PC-3 (cell line): ENCODE data around the gene CHRNB2. TPM values are rescaled to one million over a fixed set of nuclear protein-coding genes. Genes with fewer than 3 reads are reported as not detected.

Source experiments
- ATAC-seq: fragments of 200-7000 bp; cut with Tn5 transposase; 2 replicates; pipeline ENCODE4 v1.9.1; 2020; ENCODE audit warnings: mild to moderate bottlenecking, moderate library complexity
- Bru-seq: library from RNA; stranded (reverse); fragments of 400-500 nt; gene quantifications from one replicate; lab custom pipeline; 2021; lab: Mats Ljungman, UMichigan
- BruChase-seq, 2 experiments: library from RNA; stranded (reverse); fragments of 400-500 nt; gene quantifications; one replicate each; lab custom pipeline; 2021; lab: Mats Ljungman, UMichigan
- BruUV-seq: library from RNA; stranded (reverse); fragments of 400-500 nt; replicated peaks from 2 replicates; lab custom pipeline; 2021; lab: Mats Ljungman, UMichigan
- CTCF ChIA-PET: fragments of 300-600 bp; sonication (Branson Sonifier 250); formaldehyde crosslinking; loops from one replicate; lab custom pipeline; 2022; ENCODE audit warnings: antibody characterized with exemption; lab: Charles Lee
- POLR2A ChIA-PET: fragments of 300-600 bp; sonication (Branson Sonifier 250); formaldehyde crosslinking; loops from one replicate; lab custom pipeline; 2022; ENCODE audit warnings: antibody characterized with exemption; ENCODE audit not compliant: unreplicated experiment; lab: Charles Lee
- DNase-seq: peaks from one replicate; pipeline ENCODE4 v3.0.0-alpha.2; 2015
- H2AFZ ChIP-seq: fragments of 300-600 bp; sonication (generic); 2 replicates; pipeline ENCODE4 v1.6.0; 2016; ENCODE audit warnings: antibody characterized with exemption, low read length
- H3F3A ChIP-seq: fragments of 300-600 bp; sonication (generic); one replicate; pipeline ENCODE4 v1.6.0; 2017; ENCODE audit warnings: antibody characterized with exemption, low read length, control low read depth, mild to moderate bottlenecking; ENCODE audit not compliant: unreplicated experiment
- H3K27ac ChIP-seq: fragments of 300-600 bp; sonication (generic); 2 replicates; pipeline ENCODE4 v1.5.1; 2016; ENCODE audit warnings: mild to moderate bottlenecking, low read length
- H3K27me3 ChIP-seq: fragments of 300-600 bp; sonication (generic); 2 replicates; pipeline ENCODE4 v1.6.1; 2016; ENCODE audit warnings: low read length, mixed read lengths
- H3K36me3 ChIP-seq: fragments of 300-600 bp; sonication (generic); 2 replicates; pipeline ENCODE4 v1.6.1; 2016; ENCODE audit warnings: low read depth, mixed run types, low read length, mixed read lengths
- H3K4me1 ChIP-seq: fragments of 300-600 bp; sonication (generic); 2 replicates; pipeline ENCODE4 v1.5.1; 2016; ENCODE audit warnings: low read length; ENCODE audit not compliant: insufficient read depth
- H3K4me2 ChIP-seq: fragments of 300-600 bp; sonication (generic); 2 replicates; pipeline ENCODE4 v1.6.0; 2016; ENCODE audit warnings: low read length
- H3K4me3 ChIP-seq: fragments of 300-600 bp; sonication (generic); 2 replicates; pipeline ENCODE4 v1.5.1; 2016; ENCODE audit warnings: mild to moderate bottlenecking, low read length, mixed read lengths
- H3K79me2 ChIP-seq: fragments of 300-600 bp; sonication (generic); 2 replicates; pipeline ENCODE4 v1.6.1; 2017; ENCODE audit warnings: low read length, mixed read lengths
- H3K9ac ChIP-seq: fragments of 300-600 bp; sonication (generic); 2 replicates; pipeline ENCODE4 v1.6.0; 2016; ENCODE audit warnings: mild to moderate bottlenecking, low read length
- H3K9me2 ChIP-seq: fragments of 300-600 bp; sonication (generic); replicated peaks from 2 replicates; pipeline ENCODE4 v1.6.1; 2016; ENCODE audit warnings: mixed run types, low read length, mixed read lengths
- H3K9me3 ChIP-seq: fragments of 300-600 bp; sonication (generic); 2 replicates; pipeline ENCODE4 v1.6.1; 2016; ENCODE audit warnings: low read length, mixed read lengths
- H4K20me1 ChIP-seq: fragments of 300-600 bp; sonication (generic); 2 replicates; pipeline ENCODE4 v1.6.1; 2016; ENCODE audit warnings: low read length, mixed read lengths
- EZH2 ChIP-seq: fragments of 300-600 bp; sonication (generic); IDR thresholded peaks from one replicate; pipeline ENCODE4 v1.6.1; 2017; ENCODE audit warnings: antibody characterized with exemption, mild to moderate bottlenecking, low read length; ENCODE audit not compliant: unreplicated experiment
- EZH2phosphoT487 ChIP-seq: fragments of 300-600 bp; sonication (generic); IDR thresholded peaks from 2 replicates; pipeline ENCODE4 v1.6.1; 2018; ENCODE audit warnings: mild to moderate bottlenecking, antibody characterized with exemption, low read length, borderline replicate concordance
- intact Hi-C: fragments of 100-400 bp; cut with micrococcal nuclease; formaldehyde crosslinking; loops from 2 replicates; pipeline ENCODE4 v1.9.0; 2023
- long read RNA-seq: library from polyadenylated mRNA; unstranded; transcript quantifications from one replicate; pipeline ENCODE4 v2.0.0, GENCODE V29; 2021; ENCODE audit not compliant: unreplicated experiment
- total RNA-seq: library from RNA; depleted of rRNA; stranded (reverse); fragments of >200 nt; gene quantifications from 2 replicates; pipeline ENCODE4 v1.2.3, GENCODE V29; 2014; rRNA removed
- TF ChIP-seq, protein P1 (sequence below): fragments of 300-600 bp; sonication (generic); conservative IDR thresholded peaks from 2 replicates; pipeline ENCODE4 v1.5.1; 2017; ENCODE audit warnings: antibody characterized with exemption, low read depth, mild to moderate bottlenecking, low read length

The CHRNB2 gene, protein sequence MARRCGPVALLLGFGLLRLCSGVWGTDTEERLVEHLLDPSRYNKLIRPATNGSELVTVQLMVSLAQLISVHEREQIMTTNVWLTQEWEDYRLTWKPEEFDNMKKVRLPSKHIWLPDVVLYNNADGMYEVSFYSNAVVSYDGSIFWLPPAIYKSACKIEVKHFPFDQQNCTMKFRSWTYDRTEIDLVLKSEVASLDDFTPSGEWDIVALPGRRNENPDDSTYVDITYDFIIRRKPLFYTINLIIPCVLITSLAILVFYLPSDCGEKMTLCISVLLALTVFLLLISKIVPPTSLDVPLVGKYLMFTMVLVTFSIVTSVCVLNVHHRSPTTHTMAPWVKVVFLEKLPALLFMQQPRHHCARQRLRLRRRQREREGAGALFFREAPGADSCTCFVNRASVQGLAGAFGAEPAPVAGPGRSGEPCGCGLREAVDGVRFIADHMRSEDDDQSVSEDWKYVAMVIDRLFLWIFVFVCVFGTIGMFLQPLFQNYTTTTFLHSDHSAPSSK
- total RNA-seq = not detected in 2 replicates
- percentile 10 among the genes with signal in this experiment for Bru-seq, nascent RNA
- BruChase-seq, experiment 1, labeled RNA remaining after a 6-hour chase = percentile 22 among the genes with signal in this experiment
- BruChase-seq, experiment 2, labeled RNA remaining after a 2-hour chase = percentile 14 among the genes with signal in this experiment
- long read RNA-seq, partial matches to known transcripts = 0 of 1 reads
- long read RNA-seq, other reads (novel, unspliced or antisense) = 1 of 1 reads

DNA sequence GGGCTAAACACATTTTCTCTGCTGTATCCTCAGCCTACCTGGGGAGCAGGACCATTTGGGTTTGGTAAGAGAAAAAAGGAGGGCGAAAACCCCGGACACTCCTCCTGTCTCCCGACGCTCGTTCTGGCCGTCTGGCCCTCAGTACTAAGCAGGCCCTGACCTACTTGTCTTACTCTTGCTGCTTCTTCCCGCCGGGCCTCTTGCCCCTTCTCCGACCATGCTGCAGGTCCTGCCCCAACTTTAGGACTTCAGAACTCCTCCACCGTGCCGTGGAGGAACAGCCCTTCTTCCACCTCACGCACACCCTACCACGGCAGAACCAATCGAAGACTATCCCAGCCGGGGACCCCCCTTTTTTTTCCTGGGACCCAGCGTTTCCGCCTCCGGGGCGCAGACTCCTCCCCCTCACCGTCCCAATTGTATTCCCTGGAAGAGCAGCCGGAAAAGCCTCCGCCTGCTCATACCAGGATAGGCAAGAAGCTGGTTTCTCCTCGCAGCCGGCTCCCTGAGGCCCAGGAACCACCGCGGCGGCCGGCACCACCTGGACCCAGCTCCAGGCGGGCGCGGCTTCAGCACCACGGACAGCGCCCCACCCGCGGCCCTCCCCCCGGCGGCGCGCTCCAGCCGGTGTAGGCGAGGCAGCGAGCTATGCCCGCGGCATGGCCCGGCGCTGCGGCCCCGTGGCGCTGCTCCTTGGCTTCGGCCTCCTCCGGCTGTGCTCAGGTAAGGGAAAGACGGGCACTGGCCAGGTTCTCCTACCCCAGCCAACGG, at the start of gene CHRNB2:
Gene CHRNB2, plus strand, starts transcription at position 393 of the 771 bp plus-strand sequence. Its CDS starts 267 bp downstream, at position 660.
- Histone ChIP-seq H4K20me1 (no peaks in the 10 kb centered on the region), H3K4me1 (no peaks in the 10 kb centered on the region), H3K9me2 (no peaks in the 10 kb centered on the region; the same call in 1 of the 2 replicates), H3K9ac (no peak within 1 kb of the TSS), H3F3A (no peaks in the 10 kb centered on the region), H3K36me3 (no peaks in the 10 kb centered on the region), H3K9me3 (no peaks in the 10 kb centered on the region), H3K79me2 (no peaks in the 10 kb centered on the region), H2AFZ (no peak within 1 kb of the TSS), H3K27me3 (peaks cover 26% of the 10 kb centered on the region), H3K4me3 (no peak within 1 kb of the TSS), H3K27ac (no peak within 1 kb of the TSS), H3K4me2 (peak within 1 kb of the TSS; percentile 25; the same call in 1 of the 2 replicates)
- DNase-seq (peak; percentile 69), ATAC-seq (peak; percentile 95)
- ChIA-PET CTCF (interaction anchor here (0.7 to 1.2 kb wide), 2 partner anchors 8 to 388 kb away, joined by 3 to 5 read pairs; no protein-coding TSS in a partner anchor), POLR2A (no interaction called here)
- BruUV-seq = no TSS peak
- no peak for TF ChIP-seq EZH2
- TF ChIP-seq, protein P1, sequence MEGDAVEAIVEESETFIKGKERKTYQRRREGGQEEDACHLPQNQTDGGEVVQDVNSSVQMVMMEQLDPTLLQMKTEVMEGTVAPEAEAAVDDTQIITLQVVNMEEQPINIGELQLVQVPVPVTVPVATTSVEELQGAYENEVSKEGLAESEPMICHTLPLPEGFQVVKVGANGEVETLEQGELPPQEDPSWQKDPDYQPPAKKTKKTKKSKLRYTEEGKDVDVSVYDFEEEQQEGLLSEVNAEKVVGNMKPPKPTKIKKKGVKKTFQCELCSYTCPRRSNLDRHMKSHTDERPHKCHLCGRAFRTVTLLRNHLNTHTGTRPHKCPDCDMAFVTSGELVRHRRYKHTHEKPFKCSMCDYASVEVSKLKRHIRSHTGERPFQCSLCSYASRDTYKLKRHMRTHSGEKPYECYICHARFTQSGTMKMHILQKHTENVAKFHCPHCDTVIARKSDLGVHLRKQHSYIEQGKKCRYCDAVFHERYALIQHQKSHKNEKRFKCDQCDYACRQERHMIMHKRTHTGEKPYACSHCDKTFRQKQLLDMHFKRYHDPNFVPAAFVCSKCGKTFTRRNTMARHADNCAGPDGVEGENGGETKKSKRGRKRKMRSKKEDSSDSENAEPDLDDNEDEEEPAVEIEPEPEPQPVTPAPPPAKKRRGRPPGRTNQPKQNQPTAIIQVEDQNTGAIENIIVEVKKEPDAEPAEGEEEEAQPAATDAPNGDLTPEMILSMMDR = no peak
- TF ChIP-seq EZH2phosphoT487 = no peak
- intact Hi-C loops = no loop called here

DNA sequence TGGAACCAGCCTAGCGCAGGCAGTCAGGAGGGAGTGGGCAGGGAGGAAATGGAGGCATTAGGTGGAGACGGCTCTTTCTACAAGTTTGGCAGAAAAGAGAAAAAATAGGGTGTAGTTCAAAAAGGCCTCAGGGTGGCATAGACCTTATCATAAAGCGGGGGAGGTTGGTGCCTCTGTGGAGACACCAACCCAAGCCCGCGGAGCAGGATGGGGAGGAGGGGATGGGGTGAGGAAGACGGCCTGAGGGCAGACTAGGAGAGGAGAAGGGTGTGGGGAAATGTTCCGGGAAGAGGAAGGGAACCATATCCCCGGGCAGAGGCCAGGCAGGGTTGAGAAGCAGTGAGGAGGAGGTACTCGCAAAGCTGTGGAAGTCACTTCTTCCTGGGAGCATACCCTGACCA, 48.0 kb upstream of the CHRNB2 start:
- Histone ChIP-seq H4K20me1 (no peaks in the 10 kb centered on the region), H3F3A (no peaks in the 10 kb centered on the region), H3K9me2 (no peaks in the 10 kb centered on the region), H3K27ac (no peak overlapping the region), H3K27me3 (peaks cover 48% of the 10 kb centered on the region), H3K9me3 (no peaks in the 10 kb centered on the region), H3K4me3 (no peak overlapping the region), H3K4me2 (no peak overlapping the region), H2AFZ (no peak overlapping the region), H3K36me3 (no peaks in the 10 kb centered on the region), H3K4me1 (no peaks in the 10 kb centered on the region), H3K79me2 (no peaks in the 10 kb centered on the region), H3K9ac (no peak overlapping the region)
- TF ChIP-seq EZH2phosphoT487 = no peak
- TF ChIP-seq, protein P1 = no peak
- TF ChIP-seq EZH2 = no peak
- intact Hi-C loops = no loop called here
- DNase-seq (no peak), ATAC-seq (no peak)
- no TSS peak for BruUV-seq
- CTCF ChIA-PET = no interaction called here
- POLR2A ChIA-PET = interaction anchor here (0.6 kb wide), 1 partner anchor 29 kb away, joined by 5 read pairs; no protein-coding TSS in a partner anchor
